Erythroblast (primary cell): ENCODE results near the gene ZNF334.
A peak's percentile ranks its signal among the peaks of the same experiment; 100 is the strongest.

Experiments
- DNase-seq, 2 experiments: peaks; one replicate each; lab custom pipeline; 2025; lab: John Stamatoyannopoulos, UW
- GATA1 ChIP-seq: IDR thresholded peaks from 2 replicates; pipeline ENCODE4 v1.6.1; 2011; ENCODE audit warnings: low read depth, mild to moderate bottlenecking, control low read depth, low read length, moderate library complexity
- POLR2A ChIP-seq: IDR thresholded peaks from 2 replicates; pipeline ENCODE4 v1.6.1; 2011; ENCODE audit warnings: mild to moderate bottlenecking, low read length

Gene ZNF334

DNA sequence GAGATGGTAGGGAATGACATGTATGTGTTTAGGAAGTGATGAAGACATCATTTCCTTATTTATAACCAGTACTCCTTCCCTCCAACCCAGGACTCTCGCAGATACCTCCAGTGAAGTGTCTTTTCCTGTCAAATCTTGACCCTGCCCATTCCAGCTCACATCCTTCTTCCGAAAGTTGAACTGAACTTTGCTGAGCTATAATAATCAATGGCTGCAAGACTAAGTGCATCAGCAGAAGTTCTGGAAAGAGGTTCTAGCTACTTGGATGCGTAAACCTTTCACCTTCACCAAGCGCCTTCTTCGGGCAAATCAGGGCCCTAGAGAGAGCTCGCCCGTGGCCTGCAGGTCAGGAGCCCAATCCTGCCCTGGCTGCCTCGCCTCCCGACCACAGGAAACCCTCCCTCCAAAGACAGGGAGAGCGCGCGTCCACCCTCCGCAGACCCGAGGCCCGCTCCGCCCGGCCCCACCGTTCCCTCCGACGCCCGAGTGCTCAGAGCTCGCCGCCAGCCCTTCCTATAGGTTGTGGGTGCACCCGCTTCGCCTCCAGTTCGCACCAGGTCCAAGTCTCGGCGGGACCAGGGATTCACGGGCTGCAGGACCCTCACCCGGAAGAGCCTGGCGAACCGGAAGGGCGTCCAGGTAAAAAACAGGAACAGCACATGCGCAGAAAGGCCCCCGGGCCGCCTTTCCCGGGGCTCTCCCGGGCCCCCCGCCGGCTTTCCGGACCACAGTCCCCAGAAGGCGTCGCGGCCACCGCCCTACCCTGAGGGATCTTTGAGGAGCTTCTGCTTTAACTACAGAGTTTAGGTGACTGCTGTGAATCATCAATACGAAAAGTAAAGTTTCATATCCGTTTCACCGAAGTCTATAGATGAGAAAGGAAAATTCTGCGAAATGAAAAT is at the start of gene ZNF334:
Gene ZNF334, minus strand, starts transcription at position 617 of the 902 bp plus-strand sequence. CDS start 1,457 bp downstream, outside the sequence.
- no peak for DNase-seq
- TF ChIP-seq GATA1 = no peak
- no peak for TF ChIP-seq POLR2A

DNA sequence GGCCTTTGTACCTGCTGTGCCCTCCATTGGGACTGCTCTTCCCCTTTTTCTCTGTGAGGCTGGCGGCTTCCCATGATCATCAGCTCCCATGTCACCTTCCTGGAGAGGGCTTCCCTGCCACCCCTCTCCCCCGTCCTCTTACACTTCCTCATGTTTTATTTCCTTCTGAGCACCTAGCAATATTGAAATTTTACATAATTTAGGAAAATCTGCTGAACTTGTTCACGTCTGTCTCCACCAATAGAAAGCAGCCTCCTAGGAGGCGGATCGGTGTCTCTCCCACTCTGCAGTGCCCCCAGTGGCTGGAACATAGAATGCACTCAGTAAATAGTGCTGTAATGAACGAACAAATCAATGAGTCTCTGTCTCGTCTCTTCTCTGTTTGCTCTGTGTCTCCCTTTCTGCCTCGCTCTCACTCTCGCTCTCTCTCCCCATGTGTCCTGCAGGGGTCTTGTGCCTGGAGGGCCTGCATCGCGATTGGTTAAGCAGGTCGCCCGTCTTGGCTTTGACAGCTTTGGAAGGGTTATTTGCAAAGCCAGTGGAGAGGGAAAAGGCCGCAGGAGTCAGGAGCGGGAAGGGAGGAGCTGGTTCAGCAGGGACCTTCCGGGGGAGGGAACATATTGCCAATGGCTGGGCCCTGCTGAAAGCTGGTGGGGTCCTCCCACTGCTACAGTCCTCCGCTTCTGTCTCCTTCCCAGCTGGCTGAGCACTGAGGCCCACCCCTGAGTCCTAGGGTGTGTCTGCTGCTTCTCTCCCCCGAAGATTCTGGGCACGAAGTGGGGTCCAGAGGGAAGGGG is 49.2 kb upstream of the ZNF334 start:
- TF ChIP-seq GATA1 (no peak), POLR2A (no peak)
- peak; percentile 45 to 66 for DNase-seq

DNA sequence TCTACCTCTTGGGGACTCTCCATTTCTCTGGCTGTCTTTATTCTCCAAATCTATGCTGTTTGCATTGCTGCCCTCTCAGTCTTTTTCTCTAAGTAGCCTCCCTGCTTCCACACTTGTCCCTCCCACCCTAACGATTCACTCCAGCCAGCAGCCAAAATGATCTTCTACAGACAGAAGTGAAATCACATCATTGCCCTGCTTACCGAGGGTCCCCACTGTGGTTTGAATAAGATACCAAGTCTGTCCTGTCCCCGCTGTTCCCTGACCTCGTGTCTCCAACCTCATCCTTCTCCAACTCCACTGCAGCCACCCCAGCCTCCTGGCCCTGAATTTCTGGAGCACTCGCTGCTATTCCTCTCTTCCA is 48.6 kb upstream of the ZNF334 start:
- no peak for DNase-seq
- no peak for TF ChIP-seq GATA1
- TF ChIP-seq POLR2A = no peak

DNA sequence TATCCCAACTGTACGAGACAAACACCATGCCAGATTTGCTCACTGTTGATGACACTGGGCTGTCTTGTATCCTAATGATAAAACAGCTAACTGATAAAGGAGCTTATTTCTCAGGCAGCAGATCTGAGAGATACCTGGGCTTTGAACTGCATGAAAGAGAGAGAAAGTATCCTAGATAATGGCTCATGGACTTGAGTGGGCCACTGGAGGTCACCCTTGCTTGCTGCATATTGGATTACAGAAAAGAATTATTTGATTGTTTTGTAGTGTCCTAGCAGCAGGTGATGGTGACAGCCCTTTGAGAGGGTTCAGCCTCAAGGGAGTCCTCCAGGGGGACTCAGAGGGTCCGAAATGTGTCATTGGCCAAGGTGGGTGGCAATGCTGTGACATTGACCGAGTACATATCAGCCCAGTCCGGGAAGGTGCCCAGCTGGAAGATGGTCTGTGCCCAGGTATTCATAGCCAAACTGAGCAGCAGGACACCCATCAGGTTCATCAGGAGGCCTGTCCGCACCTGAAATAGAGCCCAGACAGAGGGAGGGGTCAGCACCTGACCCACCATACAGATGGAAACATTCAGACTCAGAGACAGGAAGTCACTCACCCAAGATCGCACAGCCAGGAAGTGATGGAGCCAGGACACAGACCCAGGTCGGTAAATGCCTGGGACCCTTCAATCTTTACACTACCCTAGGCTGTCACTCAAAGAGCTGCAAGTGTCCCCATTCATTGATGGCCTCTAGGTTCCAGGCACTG is 46.5 kb upstream of the ZNF334 start:
- TF ChIP-seq POLR2A = no peak
- no peak for TF ChIP-seq GATA1
- DNase-seq = no peak

DNA sequence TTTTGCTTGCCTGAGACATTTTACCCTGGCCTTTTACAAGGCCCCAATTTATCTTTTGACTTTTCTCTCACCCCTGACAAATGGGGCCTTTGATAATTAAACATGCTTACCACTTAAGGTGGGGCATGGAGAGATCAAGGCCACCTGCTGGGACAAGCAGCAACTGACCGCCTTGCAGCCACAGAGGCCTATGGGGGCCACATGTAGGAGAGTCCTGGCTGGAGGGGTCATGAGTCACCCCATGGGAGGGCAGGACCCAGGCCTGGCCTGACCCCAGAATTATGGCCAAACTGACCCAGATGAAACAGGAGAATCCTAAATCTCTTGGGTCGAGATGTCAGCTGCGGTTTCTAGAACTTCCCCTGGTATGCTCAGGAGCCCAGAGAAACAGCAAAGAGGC is 45.6 kb upstream of the ZNF334 start:
- TF ChIP-seq POLR2A = no peak
- TF ChIP-seq GATA1 = no peak
- DNase-seq = no peak

DNA sequence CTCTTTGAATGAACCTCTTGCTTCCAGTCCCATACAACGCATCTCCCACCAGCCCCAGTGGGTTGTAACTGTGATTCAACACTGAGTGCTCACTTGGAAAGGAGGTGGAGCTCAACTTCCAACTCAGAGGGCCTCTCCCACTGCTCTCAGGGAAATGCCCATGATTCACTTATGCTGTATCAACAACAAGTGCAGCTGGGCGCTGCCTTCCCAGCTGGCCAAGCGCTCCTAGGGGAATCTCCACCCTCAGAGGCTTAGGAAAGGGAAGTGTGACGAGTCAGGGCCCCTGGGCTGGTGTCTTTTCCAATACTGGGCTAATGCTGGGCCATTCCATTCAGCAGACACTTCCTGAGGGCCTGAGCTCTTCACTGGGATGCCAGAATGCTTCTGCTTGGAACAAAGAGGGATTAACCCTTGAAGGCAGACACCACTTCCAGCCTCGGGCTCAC is 45.2 kb upstream of the ZNF334 start:
- DNase-seq = no peak
- TF ChIP-seq POLR2A = no peak
- no peak for TF ChIP-seq GATA1

DNA sequence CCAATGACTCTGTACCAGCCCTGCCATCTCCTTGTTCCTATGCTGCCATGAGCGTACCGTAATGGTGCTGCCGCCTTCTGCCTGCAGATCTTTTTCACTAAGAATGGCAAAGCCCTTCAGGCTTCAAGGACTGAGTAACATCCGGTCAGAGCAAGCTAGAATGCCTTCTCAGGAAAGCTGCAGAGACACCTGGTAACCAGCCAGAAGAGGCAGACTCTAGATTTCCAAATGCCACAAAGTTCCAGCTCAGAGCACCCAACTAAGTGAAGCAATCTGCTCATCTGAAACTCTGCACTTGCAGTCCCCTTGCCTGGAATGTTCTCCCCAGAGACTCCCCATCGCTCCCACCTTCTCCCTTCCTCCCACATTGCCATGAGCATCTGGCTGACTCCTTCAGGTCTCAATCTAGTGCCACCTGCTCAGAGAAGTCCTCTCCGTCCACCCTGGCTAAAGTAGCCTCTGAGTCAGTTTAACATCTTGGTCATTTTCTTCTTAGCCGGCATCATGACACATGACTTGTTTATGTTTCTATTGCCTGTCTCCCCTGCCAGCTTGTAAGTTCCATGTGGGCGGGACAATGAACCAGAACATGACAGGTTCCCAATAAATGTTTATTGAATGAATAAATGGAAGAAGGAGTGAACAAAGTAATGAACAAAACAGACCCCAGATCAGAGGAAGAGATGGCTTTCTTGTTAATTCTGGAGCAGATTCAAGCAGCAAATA is 44.0 kb upstream of the ZNF334 start:
- TF ChIP-seq GATA1 (no peak), POLR2A (no peak)
- DNase-seq = no peak

DNA sequence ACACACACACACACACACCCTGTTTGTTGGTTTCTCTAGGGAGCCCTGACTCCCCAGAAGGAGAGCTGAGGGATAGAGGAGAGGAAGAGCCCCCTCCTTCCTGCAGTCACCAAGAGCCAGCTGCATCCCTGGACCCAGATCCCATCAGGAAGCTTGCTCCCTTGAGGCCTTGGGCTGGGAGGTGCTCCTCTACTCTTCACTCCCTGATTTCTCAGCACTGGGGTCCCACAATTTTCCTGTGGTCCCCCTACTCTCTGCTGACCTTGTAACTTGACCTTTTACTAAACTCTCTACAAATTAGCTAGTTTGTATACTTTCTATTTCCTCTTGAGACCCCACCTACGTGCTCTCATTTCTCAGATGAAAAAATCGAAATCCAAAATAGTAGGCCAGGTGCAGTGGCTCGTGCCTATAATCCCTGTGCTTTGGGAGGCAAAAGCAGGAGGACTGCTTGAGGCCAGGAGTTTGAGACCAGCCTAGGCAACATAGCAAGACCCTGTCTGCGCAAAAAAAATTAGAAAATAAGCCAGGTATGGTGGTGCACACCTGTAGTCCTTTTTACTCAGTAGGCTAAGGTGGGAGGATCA is 42.1 kb upstream of the ZNF334 start:
- TF ChIP-seq POLR2A = no peak
- TF ChIP-seq GATA1 = no peak
- DNase-seq = no peak

DNA sequence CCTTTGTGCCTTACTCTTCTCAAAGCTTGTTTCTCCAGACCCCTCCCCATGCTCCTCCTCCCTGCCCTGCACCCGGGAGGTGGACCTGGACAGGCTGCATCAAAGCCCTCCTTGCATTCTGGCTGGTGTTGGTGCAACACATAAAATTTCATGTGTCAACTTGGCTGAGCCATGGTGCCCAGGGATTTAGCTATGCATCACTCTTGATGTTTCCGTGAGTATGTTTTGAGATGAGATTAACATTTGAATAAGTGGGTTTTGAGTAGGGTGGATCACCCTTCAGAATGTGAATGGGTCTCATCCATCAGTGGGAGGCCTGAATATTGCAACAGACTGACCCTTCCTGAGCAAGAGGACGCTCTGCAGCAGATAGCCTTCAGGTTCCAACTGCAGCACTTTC is 41.5 kb upstream of the ZNF334 start:
- no peak for TF ChIP-seq POLR2A
- TF ChIP-seq GATA1 = no peak
- DNase-seq = no peak

DNA sequence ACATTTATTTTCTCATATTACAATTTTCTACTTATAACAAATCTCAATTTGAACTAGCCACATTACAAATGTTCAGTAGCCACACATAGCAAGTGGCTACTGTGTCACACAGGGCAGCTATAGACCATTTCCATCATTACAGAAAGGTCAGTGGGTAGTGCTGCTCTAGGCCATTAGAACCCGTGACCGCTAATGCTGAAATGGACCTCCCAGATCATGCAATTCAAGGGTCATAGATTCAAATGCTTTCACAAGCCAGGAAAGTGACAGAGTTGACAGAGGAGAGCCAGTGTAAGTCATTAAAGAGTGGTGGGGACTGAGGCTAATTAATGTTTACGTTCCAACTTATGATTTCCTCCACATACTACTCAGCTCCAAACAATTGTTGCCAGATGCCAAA is 40.6 kb upstream of the ZNF334 start:
- no peak for DNase-seq

DNA sequence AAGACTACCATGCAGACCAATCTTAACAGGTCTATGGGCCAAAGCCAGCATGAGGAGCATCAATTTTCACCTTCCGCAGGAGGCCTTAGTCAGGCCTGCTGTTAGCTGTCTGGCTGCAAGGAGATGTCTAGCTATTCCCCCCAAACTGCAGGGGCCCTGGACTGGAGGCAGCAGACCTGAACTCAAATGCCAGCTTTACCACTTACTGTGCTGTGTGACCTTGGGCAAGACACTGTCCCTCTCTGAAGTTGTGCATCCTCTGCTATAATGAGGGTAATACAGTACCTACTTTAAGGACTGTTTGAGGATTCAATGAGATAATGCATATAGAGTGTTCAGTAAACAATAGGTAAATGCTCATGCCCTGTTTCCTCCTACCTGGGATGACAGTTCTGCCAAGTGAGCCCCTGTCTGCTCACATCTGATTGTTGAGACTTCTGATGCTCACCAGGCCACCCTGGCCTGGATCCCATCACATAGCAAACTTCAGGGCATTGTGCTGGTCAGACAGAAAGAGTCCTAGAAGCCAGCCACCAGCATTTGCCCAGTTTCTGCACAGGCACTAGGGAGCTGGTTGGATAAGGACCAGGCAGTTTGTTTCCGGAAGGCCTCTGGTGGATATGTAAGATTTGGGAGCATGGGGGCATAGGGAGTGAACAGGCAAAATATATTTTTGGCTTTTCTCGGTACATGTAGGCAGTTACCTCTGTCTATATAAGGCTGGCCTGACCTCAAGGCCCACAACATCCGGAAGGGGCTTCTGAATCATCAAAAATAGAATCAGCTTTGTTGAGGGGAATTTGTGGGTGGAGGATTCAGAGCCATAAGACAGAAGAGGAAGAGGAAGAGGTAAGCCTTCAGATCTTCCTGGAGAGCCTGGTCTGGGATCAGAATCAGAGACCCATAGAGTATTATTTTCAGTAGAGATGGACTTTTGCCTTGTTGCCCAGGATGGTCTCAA is 39.4 kb upstream of the ZNF334 start:
- DNase-seq = no peak
- TF ChIP-seq GATA1 (no peak), POLR2A (no peak)

More for the DNA sequence above, 40.6 kb upstream of the ZNF334 start:
- TF ChIP-seq GATA1 = no peak
- no peak for TF ChIP-seq POLR2A
